HUES48 (cell line): ENCODE measurements around the gene UGGT2.
A peak's percentile ranks its signal among the peaks of the same experiment; 100 is the strongest.
"Not testable (repeated sequence)": the region's sequence is repeated elsewhere in the genome, so short reads cannot be mapped to it uniquely, and the experiment has no call there.

Experiments used
- H3K27ac ChIP-seq: one replicate; pipeline ENCODE4 v1.7.0; 2013; ENCODE audit warnings: low read depth, low read length, inconsistent platforms
- H3K27me3 ChIP-seq: 2 replicates; pipeline ENCODE4 v1.6.1; 2013; ENCODE audit warnings: mild to moderate bottlenecking, low read length; ENCODE audit not compliant: control insufficient read depth, insufficient read depth
- H3K36me3 ChIP-seq: 2 replicates; pipeline ENCODE4 v1.6.1; 2013; ENCODE audit warnings: low read length; ENCODE audit not compliant: control insufficient read depth, insufficient read depth
- H3K4me1 ChIP-seq: 2 replicates; pipeline ENCODE4 v1.6.1; 2013; ENCODE audit warnings: mild to moderate bottlenecking, low read length; ENCODE audit not compliant: control insufficient read depth, insufficient read depth
- H3K4me3 ChIP-seq: 2 replicates; pipeline ENCODE4 v1.5.1; 2013; ENCODE audit warnings: mild to moderate bottlenecking, low read depth, low read length
- H3K9ac ChIP-seq: 2 replicates; pipeline ENCODE4 v1.6.1; 2013; ENCODE audit warnings: mild to moderate bottlenecking, low read depth, low read length, moderate library complexity
- H3K9me3 ChIP-seq: 2 replicates; pipeline ENCODE4 v1.6.1; 2013; ENCODE audit warnings: low read length; ENCODE audit not compliant: control insufficient read depth, insufficient read depth

Gene UGGT2

GRCh38 chr13:95928367-95928906 is 124.8 kb downstream of the UGGT2 start:
- not testable (repeated sequence) for H3K9ac ChIP-seq, H3K4me3 ChIP-seq, H3K4me1 ChIP-seq, H3K36me3 ChIP-seq, H3K27me3 ChIP-seq, H3K27ac ChIP-seq
- H3K9me3 ChIP-seq, result peaks cover 38% of the 10 kb centered on the region

- Histone ChIP-seq H3K9ac (no peak overlapping the region), H3K36me3 (peaks cover 7% of the 10 kb centered on the region; the same call in 1 of the 2 replicates), H3K4me3 (no peak overlapping the region), H3K4me1 (no peaks in the 10 kb centered on the region), H3K9me3 (peaks cover 21% of the 10 kb centered on the region), H3K27ac (no peak overlapping the region), H3K27me3 (no peaks in the 10 kb centered on the region)
Observed at GRCh38 chr13:95926231-95926630, 127.0 kb downstream of the UGGT2 start.

- H3K36me3 ChIP-seq, result no peaks in the 10 kb centered on the region
- H3K27ac ChIP-seq, result peak overlapping the region; percentile 70
- H3K4me1 ChIP-seq, result no peaks in the 10 kb centered on the region
- no peak overlapping the region for H3K4me3 ChIP-seq
- H3K27me3 ChIP-seq, result no peaks in the 10 kb centered on the region
- no peak overlapping the region for H3K9ac ChIP-seq
- H3K9me3 ChIP-seq, result peaks cover 4% of the 10 kb centered on the region; the same call in 1 of the 2 replicates
Observed at GRCh38 chr13:95924389-95924994, 128.7 kb downstream of the UGGT2 start.

GRCh38 chr13:95921485-95921884 is 131.7 kb downstream of the UGGT2 start:
- Histone ChIP-seq H3K4me1 (no peaks in the 10 kb centered on the region), H3K27ac (no peak overlapping the region), H3K9ac (no peak overlapping the region), H3K9me3 (no peaks in the 10 kb centered on the region), H3K36me3 (no peaks in the 10 kb centered on the region), H3K27me3 (no peaks in the 10 kb centered on the region), H3K4me3 (no peak overlapping the region)

- Histone ChIP-seq H3K9me3 (no peaks in the 10 kb centered on the region), H3K4me3 (no peak overlapping the region), H3K27ac (no peak overlapping the region), H3K27me3 (no peaks in the 10 kb centered on the region), H3K9ac (no peak overlapping the region), H3K36me3 (no peaks in the 10 kb centered on the region), H3K4me1 (no peaks in the 10 kb centered on the region)
Observed at GRCh38 chr13:95920485-95920884, 132.7 kb downstream of the UGGT2 start.

- no peaks in the 10 kb centered on the region for H3K27me3 ChIP-seq
- no peak overlapping the region for H3K27ac ChIP-seq
- H3K36me3 ChIP-seq, result no peaks in the 10 kb centered on the region
- no peaks in the 10 kb centered on the region for H3K4me1 ChIP-seq
- H3K9me3 ChIP-seq, result no peaks in the 10 kb centered on the region
- H3K4me3 ChIP-seq, result no peak overlapping the region
- H3K9ac ChIP-seq, result no peak overlapping the region
Observed at GRCh38 chr13:95918860-95919259, 134.3 kb downstream of the UGGT2 start.

- Histone ChIP-seq H3K9me3 (no peaks in the 10 kb centered on the region), H3K36me3 (no peaks in the 10 kb centered on the region), H3K27me3 (no peaks in the 10 kb centered on the region), H3K4me3 (no peak overlapping the region), H3K27ac (no peak overlapping the region), H3K9ac (no peak overlapping the region), H3K4me1 (no peaks in the 10 kb centered on the region)
Observed at GRCh38 chr13:95914991-95915501, 138.2 kb downstream of the UGGT2 start.

- H3K9me3 ChIP-seq, result peaks cover 8% of the 10 kb centered on the region
- H3K4me1 ChIP-seq, result no peaks in the 10 kb centered on the region
- H3K27ac ChIP-seq, result no peak overlapping the region
- H3K9ac ChIP-seq, result no peak overlapping the region
- H3K27me3 ChIP-seq, result no peaks in the 10 kb centered on the region
- H3K36me3 ChIP-seq, result peaks cover 7% of the 10 kb centered on the region; the same call in 1 of the 2 replicates
- H3K4me3 ChIP-seq, result no peak overlapping the region
Observed at GRCh38 chr13:95906999-95907398, 146.2 kb downstream of the UGGT2 start.

GRCh38 chr13:95903569-95903968 is 149.6 kb downstream of the UGGT2 start:
- H3K27me3 ChIP-seq, result no peaks in the 10 kb centered on the region
- no peak overlapping the region for H3K4me3 ChIP-seq
- peaks cover 8% of the 10 kb centered on the region for H3K9me3 ChIP-seq
- no peaks in the 10 kb centered on the region for H3K4me1 ChIP-seq
- no peak overlapping the region for H3K9ac ChIP-seq
- H3K27ac ChIP-seq, result no peak overlapping the region
- peaks cover 7% of the 10 kb centered on the region; the same call in 1 of the 2 replicates for H3K36me3 ChIP-seq

GRCh38 chr13:95902741-95903140 is 150.5 kb downstream of the UGGT2 start:
- no peak overlapping the region for H3K4me3 ChIP-seq
- no peaks in the 10 kb centered on the region for H3K27me3 ChIP-seq
- no peak overlapping the region for H3K27ac ChIP-seq
- H3K4me1 ChIP-seq, result no peaks in the 10 kb centered on the region
- peaks cover 7% of the 10 kb centered on the region; the same call in 1 of the 2 replicates for H3K36me3 ChIP-seq
- no peak overlapping the region for H3K9ac ChIP-seq
- H3K9me3 ChIP-seq, result peaks cover 8% of the 10 kb centered on the region

- H3K9me3 ChIP-seq, result no peaks in the 10 kb centered on the region
- H3K27me3 ChIP-seq, result no peaks in the 10 kb centered on the region
- no peak overlapping the region for H3K9ac ChIP-seq
- 0 out of 2 replicates have a peak, but pooled peaks cover 3% of the 10 kb centered on the region for H3K36me3 ChIP-seq
- no peak overlapping the region for H3K4me3 ChIP-seq
- no peaks in the 10 kb centered on the region for H3K4me1 ChIP-seq
- no peak overlapping the region for H3K27ac ChIP-seq
Observed at GRCh38 chr13:95898256-95898655, 154.9 kb downstream of the UGGT2 start.
